Measurements from ENCODE around the gene RGP1.

The RGP1 gene

GRCh38 chr9:35716230-35716629, 32.9 kb upstream of the RGP1 start:
- Histone ChIP-seq H3K9ac (ENCODE audit: low read depth, low read length, poor library complexity, severe bottlenecking) (no peak overlapping the region), H3K4me1 (ENCODE audit: insufficient read depth, low read length, poor library complexity, severe bottlenecking) (no peaks in the 10 kb centered on the region), H3K4me3 (ENCODE audit: low read length, poor library complexity, severe bottlenecking) (no peak overlapping the region), H3K9me2 (replicated peaks; ENCODE audit: low read depth, low read length) (no peaks in the 10 kb centered on the region), H2AFZ (ENCODE audit: low read length) (no peak overlapping the region), H3F3A (ENCODE audit: low read depth) (no peaks in the 10 kb centered on the region), H3K36me3 (ENCODE audit: insufficient read depth, low read length) (peaks cover 96% of the 10 kb centered on the region; the same call in 1 of the 2 replicates), H3K79me2 (ENCODE audit: insufficient read depth, low read length) (no peaks in the 10 kb centered on the region), H3K9me3 (ENCODE audit: insufficient read depth, low read depth, low read length) (no peaks in the 10 kb centered on the region), H3K4me2 (ENCODE audit: low read depth, low read length, poor library complexity, severe bottlenecking) (no peak overlapping the region), H3K27me3 (ENCODE audit: insufficient read depth, low read length, poor library complexity, severe bottlenecking) (no peaks in the 10 kb centered on the region), H4K20me1 (ENCODE audit: insufficient read depth, low read length, poor library complexity, severe bottlenecking) (no peaks in the 10 kb centered on the region)
- peak; percentile 18; the same call in 1 of the 2 replicates for TF ChIP-seq CTCF (conservative IDR thresholded peaks at IDR 0.05; ENCODE audit: low read length)
- TF ChIP-seq EZH2phosphoT487 (IDR thresholded peaks at IDR 0.05; ENCODE audit: borderline replicate concordance): no peak

- no peak for TF ChIP-seq CTCF (conservative IDR thresholded peaks at IDR 0.05; ENCODE audit: low read length)
- TF ChIP-seq EZH2phosphoT487 (IDR thresholded peaks at IDR 0.05; ENCODE audit: borderline replicate concordance): no peak
- Histone ChIP-seq H3K36me3 (ENCODE audit: insufficient read depth, low read length) (peaks cover 97% of the 10 kb centered on the region; the same call in 1 of the 2 replicates), H3K4me1 (ENCODE audit: insufficient read depth, low read length, poor library complexity, severe bottlenecking) (no peaks in the 10 kb centered on the region), H3K4me3 (ENCODE audit: low read length, poor library complexity, severe bottlenecking) (no peak overlapping the region), H3K79me2 (ENCODE audit: insufficient read depth, low read length) (no peaks in the 10 kb centered on the region), H3K9me2 (replicated peaks; ENCODE audit: low read depth, low read length) (no peaks in the 10 kb centered on the region), H3K4me2 (ENCODE audit: low read depth, low read length, poor library complexity, severe bottlenecking) (no peak overlapping the region), H3K27me3 (ENCODE audit: insufficient read depth, low read length, poor library complexity, severe bottlenecking) (no peaks in the 10 kb centered on the region), H3F3A (ENCODE audit: low read depth) (no peaks in the 10 kb centered on the region), H2AFZ (ENCODE audit: low read length) (no peak overlapping the region), H3K9me3 (ENCODE audit: insufficient read depth, low read depth, low read length) (no peaks in the 10 kb centered on the region), H3K9ac (ENCODE audit: low read depth, low read length, poor library complexity, severe bottlenecking) (no peak overlapping the region), H4K20me1 (ENCODE audit: insufficient read depth, low read length, poor library complexity, severe bottlenecking) (no peaks in the 10 kb centered on the region)
These were observed 31.8 kb upstream of the RGP1 start for GRCh38 chr9:35717132-35717870.

GRCh38 chr9:35718721-35719511, 30.2 kb upstream of the RGP1 start:
- H3K79me2 ChIP-seq (ENCODE audit: insufficient read depth, low read length): no peaks in the 10 kb centered on the region
- H3K27me3 ChIP-seq (ENCODE audit: insufficient read depth, low read length, poor library complexity, severe bottlenecking): no peaks in the 10 kb centered on the region
- no peaks in the 10 kb centered on the region for H3F3A ChIP-seq (ENCODE audit: low read depth)
- TF ChIP-seq EZH2phosphoT487 (IDR thresholded peaks at IDR 0.05; ENCODE audit: borderline replicate concordance): no peak
- no peak for TF ChIP-seq CTCF (conservative IDR thresholded peaks at IDR 0.05; ENCODE audit: low read length)
- no peaks in the 10 kb centered on the region for H3K4me1 ChIP-seq (ENCODE audit: insufficient read depth, low read length, poor library complexity, severe bottlenecking)
- H3K9me3 ChIP-seq (ENCODE audit: insufficient read depth, low read depth, low read length): no peaks in the 10 kb centered on the region
- no peak overlapping the region for H3K9ac ChIP-seq (ENCODE audit: low read depth, low read length, poor library complexity, severe bottlenecking)
- H3K4me3 ChIP-seq (ENCODE audit: low read length, poor library complexity, severe bottlenecking): no peak overlapping the region
- no peak overlapping the region for H3K4me2 ChIP-seq (ENCODE audit: low read depth, low read length, poor library complexity, severe bottlenecking)
- no peaks in the 10 kb centered on the region for H4K20me1 ChIP-seq (ENCODE audit: insufficient read depth, low read length, poor library complexity, severe bottlenecking)
- H3K36me3 ChIP-seq (ENCODE audit: insufficient read depth, low read length): peaks cover 97% of the 10 kb centered on the region; the same call in 1 of the 2 replicates
- H2AFZ ChIP-seq (ENCODE audit: low read length): no peak overlapping the region
- no peaks in the 10 kb centered on the region for H3K9me2 ChIP-seq (replicated peaks; ENCODE audit: low read depth, low read length)
